Activated naive CD8-positive, alpha-beta T cell (primary cell): ENCODE measurements around the gene DRC7.

ENCODE experiments used
- H3K27ac Mint-ChIP-seq: one replicate; pipeline ENCODE4 v1.8.0; 2021; ENCODE audit warnings: mixed read lengths
- H3K27me3 Mint-ChIP-seq: one replicate; pipeline ENCODE4 v1.8.0; 2021; ENCODE audit warnings: mixed read lengths
- H3K36me3 Mint-ChIP-seq: one replicate; pipeline ENCODE4 v1.8.0; 2021; ENCODE audit warnings: mixed read lengths
- H3K4me1 Mint-ChIP-seq: one replicate; pipeline ENCODE4 v1.8.0; 2021; ENCODE audit warnings: low read depth, mixed read lengths
- H3K4me3 Mint-ChIP-seq: one replicate; pipeline ENCODE4 v1.8.0; 2021; ENCODE audit warnings: mild to moderate bottlenecking, mixed read lengths
- H3K9me3 Mint-ChIP-seq: one replicate; pipeline ENCODE4 v1.8.0; 2021; ENCODE audit warnings: low read depth, mixed read lengths

The DRC7 gene

GRCh38 chr16:57756424-57757325 lies 62.1 kb downstream of the DRC7 start:
- Mint-ChIP-seq H3K4me1 (no peaks in the 10 kb centered on the region), H3K27ac (no peak overlapping the region), H3K36me3 (no peaks in the 10 kb centered on the region), H3K27me3 (no peaks in the 10 kb centered on the region), H3K4me3 (no peak overlapping the region), H3K9me3 (no peaks in the 10 kb centered on the region)

GRCh38 chr16:57757326-57757786 lies 62.8 kb downstream of the DRC7 start:
- no peak overlapping the region for H3K27ac Mint-ChIP-seq
- H3K36me3 Mint-ChIP-seq, result no peaks in the 10 kb centered on the region
- H3K4me1 Mint-ChIP-seq, result no peaks in the 10 kb centered on the region
- H3K4me3 Mint-ChIP-seq, result no peak overlapping the region
- H3K9me3 Mint-ChIP-seq, result no peaks in the 10 kb centered on the region
- H3K27me3 Mint-ChIP-seq, result no peaks in the 10 kb centered on the region

- no peak overlapping the region for H3K4me3 Mint-ChIP-seq
- no peak overlapping the region for H3K27ac Mint-ChIP-seq
- no peaks in the 10 kb centered on the region for H3K4me1 Mint-ChIP-seq
- no peaks in the 10 kb centered on the region for H3K36me3 Mint-ChIP-seq
- H3K9me3 Mint-ChIP-seq, result no peaks in the 10 kb centered on the region
- no peaks in the 10 kb centered on the region for H3K27me3 Mint-ChIP-seq
Measured at GRCh38 chr16:57757883-57758282, 63.3 kb downstream of the DRC7 start.

- Mint-ChIP-seq H3K9me3 (no peaks in the 10 kb centered on the region), H3K4me1 (no peaks in the 10 kb centered on the region), H3K4me3 (no peak overlapping the region), H3K27ac (no peak overlapping the region), H3K36me3 (no peaks in the 10 kb centered on the region), H3K27me3 (no peaks in the 10 kb centered on the region)
Measured at GRCh38 chr16:57758331-57759117, 63.9 kb downstream of the DRC7 start.

DNA sequence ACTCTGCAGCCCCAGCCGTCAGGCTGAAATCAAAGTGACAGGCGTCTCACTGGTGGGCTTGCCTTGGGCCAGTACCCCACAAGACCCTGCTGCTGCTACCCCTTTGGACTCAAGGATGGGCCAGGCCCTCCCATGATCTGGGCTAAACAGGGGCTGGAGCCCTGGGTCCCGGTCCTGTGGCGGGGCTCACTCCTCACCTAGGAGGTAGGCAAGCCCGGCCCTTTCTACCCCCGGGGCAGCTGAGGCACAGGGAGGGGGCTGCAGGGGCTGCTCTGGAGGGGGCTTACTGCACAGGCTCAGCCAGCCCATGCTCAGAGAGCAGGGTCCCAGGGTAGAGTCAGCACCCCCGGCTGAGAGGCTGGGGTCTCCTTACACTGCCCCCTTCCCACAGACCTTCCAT lies 64.5 kb downstream of the DRC7 start:
- H3K27ac Mint-ChIP-seq, result no peak overlapping the region
- no peaks in the 10 kb centered on the region for H3K27me3 Mint-ChIP-seq
- H3K4me3 Mint-ChIP-seq, result no peak overlapping the region
- no peaks in the 10 kb centered on the region for H3K9me3 Mint-ChIP-seq
- no peaks in the 10 kb centered on the region for H3K4me1 Mint-ChIP-seq
- no peaks in the 10 kb centered on the region for H3K36me3 Mint-ChIP-seq

DNA sequence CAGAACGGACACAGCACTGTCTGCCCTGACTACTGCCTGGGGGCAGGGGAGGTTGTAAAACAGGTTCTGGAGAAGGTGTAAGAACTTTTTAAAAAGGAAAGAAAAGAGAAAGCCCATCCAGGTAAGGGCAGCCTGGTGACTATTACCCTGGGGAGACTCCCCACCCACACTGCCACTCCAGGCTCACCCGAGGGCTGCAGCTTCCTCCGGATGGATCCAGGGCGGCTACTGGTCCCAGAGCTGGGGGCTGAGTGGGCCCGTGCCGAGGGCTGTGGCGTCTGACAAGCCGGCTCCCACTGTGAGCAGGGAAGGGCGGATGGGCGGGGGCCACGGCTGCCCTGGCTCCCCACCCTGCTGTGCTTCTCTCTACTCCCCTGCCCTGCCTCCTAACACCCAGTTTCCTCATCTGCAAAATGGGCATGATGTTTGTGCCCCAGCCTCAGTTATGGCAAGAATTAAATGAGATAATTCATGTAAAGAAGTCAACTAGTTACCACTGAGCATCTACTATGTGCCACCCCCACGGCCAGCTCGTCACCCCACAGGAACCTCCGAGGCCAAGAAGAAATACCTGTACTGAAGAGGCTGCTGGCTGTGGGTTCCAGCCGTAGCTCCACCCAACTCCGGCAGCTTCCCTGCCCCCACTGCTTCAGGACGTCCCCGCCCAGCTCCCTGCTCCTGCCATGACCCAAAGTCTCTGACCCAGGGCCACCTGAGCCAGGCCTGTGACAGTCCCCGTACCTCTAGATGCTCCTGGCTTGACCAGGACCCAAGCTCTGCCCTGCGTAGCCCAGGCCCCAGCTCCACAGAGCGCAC lies 65.1 kb downstream of the DRC7 start:
- no peak overlapping the region for H3K27ac Mint-ChIP-seq
- no peaks in the 10 kb centered on the region for H3K4me1 Mint-ChIP-seq
- no peak overlapping the region for H3K4me3 Mint-ChIP-seq
- H3K36me3 Mint-ChIP-seq, result no peaks in the 10 kb centered on the region
- no peaks in the 10 kb centered on the region for H3K9me3 Mint-ChIP-seq
- no peaks in the 10 kb centered on the region for H3K27me3 Mint-ChIP-seq

GRCh38 chr16:57760357-57761160 lies 66.0 kb downstream of the DRC7 start:
- H3K4me1 Mint-ChIP-seq, result no peaks in the 10 kb centered on the region
- H3K27ac Mint-ChIP-seq, result no peak overlapping the region
- H3K27me3 Mint-ChIP-seq, result no peaks in the 10 kb centered on the region
- no peaks in the 10 kb centered on the region for H3K36me3 Mint-ChIP-seq
- H3K4me3 Mint-ChIP-seq, result no peak overlapping the region
- H3K9me3 Mint-ChIP-seq, result no peaks in the 10 kb centered on the region

DNA sequence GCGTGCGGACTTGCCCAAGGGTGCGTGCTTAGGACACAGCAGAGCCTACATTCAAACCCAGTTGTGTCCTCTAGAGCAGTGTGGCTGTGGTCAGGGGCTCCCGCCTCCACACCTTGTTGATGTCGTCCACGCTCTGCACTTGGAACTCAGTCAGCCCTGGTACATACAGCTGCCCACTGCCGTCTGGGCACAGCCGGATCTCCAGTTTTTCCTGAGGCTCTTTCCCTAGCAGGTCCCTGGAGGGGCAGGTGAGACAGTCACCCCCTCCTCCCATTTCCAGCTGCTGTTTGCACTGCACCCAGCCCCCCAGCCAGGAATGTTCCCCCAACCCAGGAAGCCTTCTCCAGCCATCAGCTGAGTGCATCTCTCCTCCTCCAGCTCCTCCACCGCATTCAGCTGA lies 66.7 kb downstream of the DRC7 start:
- Mint-ChIP-seq H3K9me3 (no peaks in the 10 kb centered on the region), H3K4me3 (no peak overlapping the region), H3K4me1 (no peaks in the 10 kb centered on the region), H3K36me3 (no peaks in the 10 kb centered on the region), H3K27me3 (no peaks in the 10 kb centered on the region), H3K27ac (no peak overlapping the region)

- Mint-ChIP-seq H3K27me3 (no peaks in the 10 kb centered on the region), H3K27ac (no peak overlapping the region), H3K4me1 (no peaks in the 10 kb centered on the region), H3K36me3 (no peaks in the 10 kb centered on the region), H3K4me3 (no peak overlapping the region), H3K9me3 (no peaks in the 10 kb centered on the region)
Measured at GRCh38 chr16:57761957-57762356, 67.4 kb downstream of the DRC7 start.

DNA sequence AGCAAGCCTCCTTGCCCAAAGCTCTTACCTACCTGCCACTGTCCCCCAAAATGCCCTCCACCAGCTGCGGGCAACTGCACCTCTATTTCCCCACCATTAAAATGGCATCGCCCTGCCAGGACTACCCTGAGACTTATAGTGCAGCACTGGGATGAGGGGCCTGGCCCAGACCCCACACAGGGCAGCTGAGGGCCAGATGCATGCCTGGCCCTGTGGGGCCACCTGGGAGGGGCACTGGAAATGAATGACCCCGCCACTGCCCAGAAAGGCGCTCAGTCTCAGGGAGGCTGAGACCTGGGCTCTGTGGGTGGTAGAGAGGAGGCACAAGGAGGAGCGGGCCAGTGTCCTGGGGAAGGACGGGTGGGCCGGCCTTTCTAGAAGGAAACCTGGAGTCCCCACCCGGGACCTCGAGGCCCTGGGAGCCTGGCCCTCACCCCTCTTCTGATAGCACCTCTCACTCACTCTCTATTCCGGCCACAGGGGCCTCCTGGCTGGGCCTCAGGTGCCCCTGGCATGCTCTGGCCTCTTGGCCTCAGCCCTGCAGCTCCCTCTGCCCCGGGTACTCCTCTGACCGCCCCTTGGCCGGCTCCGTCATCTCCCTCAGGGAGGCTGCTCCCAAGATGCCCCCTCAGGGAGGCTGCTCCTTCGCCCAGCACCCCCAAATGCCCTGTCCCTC lies 67.9 kb downstream of the DRC7 start:
- H3K27me3 Mint-ChIP-seq, result no peaks in the 10 kb centered on the region
- no peaks in the 10 kb centered on the region for H3K4me1 Mint-ChIP-seq
- no peaks in the 10 kb centered on the region for H3K36me3 Mint-ChIP-seq
- no peaks in the 10 kb centered on the region for H3K9me3 Mint-ChIP-seq
- no peak overlapping the region for H3K27ac Mint-ChIP-seq
- H3K4me3 Mint-ChIP-seq, result no peak overlapping the region

DNA sequence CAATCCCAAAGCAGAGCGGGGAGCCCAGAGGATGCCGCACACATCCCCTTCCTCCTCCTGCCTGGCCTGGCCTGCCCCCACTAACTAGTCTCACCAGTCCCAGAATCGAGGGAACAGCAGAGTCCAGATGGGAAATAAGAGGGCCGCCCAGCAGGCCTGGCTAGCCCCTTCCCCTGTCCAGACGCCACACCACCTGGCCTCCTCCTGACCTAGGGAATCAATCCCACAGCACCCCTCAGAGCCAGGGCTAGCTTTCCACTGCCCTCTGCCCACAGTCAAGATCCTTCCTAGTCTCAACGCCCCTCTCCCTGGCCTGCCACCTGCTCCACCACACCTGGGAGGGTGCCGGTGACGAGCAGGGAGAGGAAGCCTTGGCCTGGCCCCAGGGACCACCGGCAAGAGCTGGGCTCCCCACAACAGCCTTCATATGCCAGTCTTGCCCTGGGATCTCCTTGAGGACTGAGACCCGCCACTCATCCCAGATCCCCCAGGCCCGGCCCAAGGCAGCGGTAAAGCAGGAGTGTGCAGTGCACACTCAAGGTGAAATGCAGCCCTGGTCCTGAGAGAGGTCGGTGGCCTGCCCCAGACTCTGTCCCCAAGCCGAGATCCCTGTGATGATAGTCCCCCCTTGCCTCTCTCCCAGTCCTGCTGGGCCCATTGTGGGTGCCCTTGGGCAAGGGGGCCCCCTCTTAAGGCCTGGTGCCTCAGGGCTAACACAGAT lies 68.8 kb downstream of the DRC7 start:
- H3K36me3 Mint-ChIP-seq, result no peaks in the 10 kb centered on the region
- no peak overlapping the region for H3K27ac Mint-ChIP-seq
- H3K4me1 Mint-ChIP-seq, result no peaks in the 10 kb centered on the region

GRCh38 chr16:57764006-57764340 lies 69.4 kb downstream of the DRC7 start:
- no peaks in the 10 kb centered on the region for H3K9me3 Mint-ChIP-seq
- H3K27me3 Mint-ChIP-seq, result no peaks in the 10 kb centered on the region
- H3K27ac Mint-ChIP-seq, result no peak overlapping the region
- no peak overlapping the region for H3K4me3 Mint-ChIP-seq
- no peaks in the 10 kb centered on the region for H3K36me3 Mint-ChIP-seq
- H3K4me1 Mint-ChIP-seq, result no peaks in the 10 kb centered on the region

More for the DNA sequence above, 68.8 kb downstream of the DRC7 start:
- Mint-ChIP-seq H3K27me3 (no peaks in the 10 kb centered on the region), H3K4me3 (no peak overlapping the region), H3K9me3 (no peaks in the 10 kb centered on the region)

- H3K4me1 Mint-ChIP-seq, result no peaks in the 10 kb centered on the region
- no peak overlapping the region for H3K27ac Mint-ChIP-seq
- no peaks in the 10 kb centered on the region for H3K9me3 Mint-ChIP-seq
- no peak overlapping the region for H3K4me3 Mint-ChIP-seq
- H3K27me3 Mint-ChIP-seq, result no peaks in the 10 kb centered on the region
- H3K36me3 Mint-ChIP-seq, result no peaks in the 10 kb centered on the region
Measured at GRCh38 chr16:57764341-57765159, 69.9 kb downstream of the DRC7 start.
